ENCODE results near the gene MYO1E. TPM values are rescaled to one million over a fixed set of nuclear protein-coding genes. Genes with fewer than 3 reads are reported as not detected.

The MYO1E gene
- total and polyA plus RNA-seq, 4 donors = 20.9 to 84.2 (median 52.4) TPM

- 68 to 87% methylated on average over 2 of the region's 2 CpGs for WGBS, 2 donors
- no peak for ATAC-seq (ENCODE audit: insufficient read depth, low FRiP score)
- no peaks in the 10 kb centered on the region for H3K9me3 ChIP-seq (ENCODE audit: control insufficient read depth in 4 of 4, insufficient read depth in 3 of 4, low read length in 3 of 4)
- no peak overlapping the region for H3K4me3 ChIP-seq
- no peak overlapping the region for H3K27ac ChIP-seq (ENCODE audit: low read depth in 1 of 2, low read length in 1 of 2)
- H3K9ac ChIP-seq (ENCODE audit: insufficient read depth in 1 of 2, low read length in 2 of 2) = no peak overlapping the region
- no peaks in the 10 kb centered on the region for H3K27me3 ChIP-seq (ENCODE audit: control insufficient read depth in 3 of 3, insufficient read depth in 3 of 3, low read length in 2 of 3)
- TF ChIP-seq CTCF (IDR thresholded peaks at IDR 0.05; ENCODE audit: control extremely low read depth, extremely low read depth) = no peak
- H3K36me3 ChIP-seq (ENCODE audit: control insufficient read depth in 4 of 4, insufficient read depth in 4 of 4, low read length in 4 of 4) = peaks cover 0 to 35% (median 10%) of the 10 kb centered on the region in 4 donors
- peaks cover 0 to 4% (median 0%) of the 10 kb centered on the region in 5 donors for H3K4me1 ChIP-seq (ENCODE audit: control insufficient read depth in 5 of 5, insufficient read depth in 5 of 5, low read length in 5 of 5)
- no peak for DNase-seq
Measured at GRCh38 chr15:59197454-59197853, 175.2 kb downstream of the MYO1E start.

DNA sequence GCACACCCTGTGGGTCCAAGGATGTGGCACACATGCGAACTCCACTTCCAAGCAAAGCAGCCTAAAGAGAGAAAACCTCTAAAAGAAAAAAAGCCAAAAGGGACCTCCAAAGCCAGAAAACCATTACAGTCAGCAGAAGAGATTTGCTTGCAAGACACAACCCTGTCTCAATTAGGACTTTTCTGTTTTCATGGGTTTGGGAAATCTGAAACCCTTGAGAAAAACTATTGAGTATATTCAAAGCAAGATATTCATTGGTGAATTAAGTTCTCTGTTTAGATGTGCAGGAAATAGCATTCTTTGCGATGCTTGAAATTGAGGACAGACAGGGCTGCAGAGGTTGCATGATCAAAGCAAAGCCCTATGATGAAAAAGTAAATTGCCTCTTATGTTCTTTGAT is 176.3 kb downstream of the MYO1E start:
- Histone ChIP-seq H3K9ac (ENCODE audit: insufficient read depth in 1 of 2, low read length in 2 of 2) (no peak overlapping the region), H3K27ac (ENCODE audit: low read depth in 1 of 2, low read length in 1 of 2) (no peak overlapping the region), H3K36me3 (ENCODE audit: control insufficient read depth in 4 of 4, insufficient read depth in 4 of 4, low read length in 4 of 4) (peaks cover 0 to 28% (median 9%) of the 10 kb centered on the region in 4 donors), H3K27me3 (ENCODE audit: control insufficient read depth in 3 of 3, insufficient read depth in 3 of 3, low read length in 2 of 3) (no peaks in the 10 kb centered on the region), H3K4me1 (ENCODE audit: control insufficient read depth in 5 of 5, insufficient read depth in 5 of 5, low read length in 5 of 5) (peaks cover 0 to 4% (median 0%) of the 10 kb centered on the region in 5 donors), H3K9me3 (ENCODE audit: control insufficient read depth in 4 of 4, insufficient read depth in 3 of 4, low read length in 3 of 4) (no peaks in the 10 kb centered on the region), H3K4me3 (no peak overlapping the region)
- no peak for TF ChIP-seq CTCF (IDR thresholded peaks at IDR 0.05; ENCODE audit: control extremely low read depth, extremely low read depth)
- ATAC-seq (ENCODE audit: insufficient read depth, low FRiP score) (no peak), DNase-seq (peak in 1 of 3 donors; percentile 18)
- 93 to 94% methylated on average over 2 of the region's 2 CpGs for WGBS, 2 donors

DNA sequence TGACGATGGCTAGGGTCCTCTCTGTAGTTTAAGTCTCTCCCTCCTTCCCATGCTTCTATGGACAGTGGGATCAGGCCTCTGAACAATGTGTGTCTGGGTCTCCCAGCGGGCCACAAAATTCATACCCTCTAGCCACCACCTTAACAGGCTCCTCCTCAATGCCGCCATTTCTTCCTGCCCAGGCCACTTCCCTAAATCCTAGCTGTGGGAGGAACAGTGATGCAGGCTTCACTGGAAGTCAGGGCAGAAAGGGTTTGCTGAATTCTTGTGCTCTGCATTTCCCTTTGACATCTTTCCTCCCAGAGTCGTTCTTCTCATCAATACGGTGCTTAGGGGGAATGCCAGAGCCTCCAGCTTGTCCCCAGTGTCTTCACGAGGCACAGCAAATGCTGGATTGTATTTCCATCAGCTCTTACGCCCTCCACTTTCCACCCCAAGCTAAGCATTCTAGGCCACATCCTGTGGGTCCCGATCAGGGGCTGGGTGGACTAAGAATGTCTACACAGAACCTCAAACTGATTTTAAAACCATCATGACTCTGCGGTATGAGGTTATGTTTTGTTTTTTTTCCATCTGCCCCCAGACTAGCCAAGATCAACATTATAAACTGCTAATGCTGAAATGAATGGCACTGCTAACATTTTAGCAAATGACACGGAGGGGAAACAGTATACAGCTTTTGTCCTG is 177.9 kb downstream of the MYO1E start:
- Histone ChIP-seq H3K27me3 (ENCODE audit: control insufficient read depth in 3 of 3, insufficient read depth in 3 of 3, low read length in 2 of 3) (no peaks in the 10 kb centered on the region), H3K9me3 (ENCODE audit: control insufficient read depth in 4 of 4, insufficient read depth in 3 of 4, low read length in 3 of 4) (no peaks in the 10 kb centered on the region), H3K36me3 (ENCODE audit: control insufficient read depth in 4 of 4, insufficient read depth in 4 of 4, low read length in 4 of 4) (peaks cover 0 to 37% (median 9%) of the 10 kb centered on the region in 4 donors), H3K9ac (ENCODE audit: insufficient read depth in 1 of 2, low read length in 2 of 2) (no peak overlapping the region), H3K4me3 (no peak overlapping the region), H3K4me1 (ENCODE audit: control insufficient read depth in 5 of 5, insufficient read depth in 5 of 5, low read length in 5 of 5) (no peaks in the 10 kb centered on the region), H3K27ac (ENCODE audit: low read depth in 1 of 2, low read length in 1 of 2) (no peak overlapping the region)
- ATAC-seq (ENCODE audit: insufficient read depth, low FRiP score) = no peak
- 85 to 87% methylated on average over 10 of the region's 10 CpGs for WGBS, 2 donors
- TF ChIP-seq CTCF (IDR thresholded peaks at IDR 0.05; ENCODE audit: control extremely low read depth, extremely low read depth) = no peak
- DNase-seq = no peak

DNA sequence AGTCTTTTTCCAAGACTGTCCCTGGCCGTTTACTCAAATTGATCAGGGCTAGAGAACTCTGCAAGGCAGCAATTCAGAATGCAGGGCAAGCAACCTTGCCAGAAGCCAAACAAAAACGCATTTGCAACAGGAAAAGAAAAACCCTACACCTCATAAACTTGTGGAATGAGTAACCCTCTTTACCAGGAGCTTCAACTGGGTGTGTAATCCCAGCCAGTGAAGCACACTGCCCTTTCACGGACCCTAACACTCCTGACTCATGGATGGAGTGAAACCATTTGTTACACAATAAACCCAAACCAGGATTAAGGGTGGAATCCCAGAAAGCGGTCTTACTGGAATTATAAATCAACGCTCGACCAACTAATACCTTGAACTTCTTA is 180.8 kb downstream of the MYO1E start:
- no peak for TF ChIP-seq CTCF (IDR thresholded peaks at IDR 0.05; ENCODE audit: control extremely low read depth, extremely low read depth)
- WGBS, 2 donors = 88 to 89% methylated on average over 6 of the region's 6 CpGs
- no peaks in the 10 kb centered on the region for H3K27me3 ChIP-seq (ENCODE audit: control insufficient read depth in 3 of 3, insufficient read depth in 3 of 3, low read length in 2 of 3)
- H3K36me3 ChIP-seq (ENCODE audit: control insufficient read depth in 4 of 4, insufficient read depth in 4 of 4, low read length in 4 of 4) = peaks cover 2 to 51% (median 12%) of the 10 kb centered on the region in 4 donors
- DNase-seq (no peak), ATAC-seq (ENCODE audit: insufficient read depth, low FRiP score) (no peak)
- H3K9ac ChIP-seq (ENCODE audit: insufficient read depth in 1 of 2, low read length in 2 of 2) = no peak overlapping the region
- no peaks in the 10 kb centered on the region for H3K9me3 ChIP-seq (ENCODE audit: control insufficient read depth in 4 of 4, insufficient read depth in 3 of 4, low read length in 3 of 4)
- no peaks in the 10 kb centered on the region for H3K4me1 ChIP-seq (ENCODE audit: control insufficient read depth in 5 of 5, insufficient read depth in 5 of 5, low read length in 5 of 5)
- no peak overlapping the region for H3K27ac ChIP-seq (ENCODE audit: low read depth in 1 of 2, low read length in 1 of 2)
- H3K4me3 ChIP-seq = no peak overlapping the region

Data from lung (tissue), 12 donors.